ENCODE data around the gene NT5C.

The NT5C gene

GRCh38 chr17:75084039-75084660 is 47.4 kb downstream of the NT5C start:
- CTCF ChIA-PET: no interaction called here
- DNase-seq (ENCODE audit: extremely low spot score): no peak
- TF ChIP-seq ELF4 (IDR thresholded peaks at IDR 0.05) (no peak), HDGF (IDR thresholded peaks at IDR 0.05; ENCODE audit: borderline replicate concordance) (no peak), PKNOX1 (IDR thresholded peaks at IDR 0.05) (no peak), NFRKB (IDR thresholded peaks at IDR 0.05) (no peak), CTBP1 (IDR thresholded peaks at IDR 0.05; ENCODE audit: borderline replicate concordance) (no peak), ARNT (IDR thresholded peaks at IDR 0.05) (no peak), SUZ12 (IDR thresholded peaks at IDR 0.05) (no peak), LEF1 (IDR thresholded peaks at IDR 0.05; ENCODE audit: borderline replicate concordance) (no peak), FOXK2 (IDR thresholded peaks at IDR 0.05) (no peak), BHLHE40 (IDR thresholded peaks at IDR 0.05; ENCODE audit: borderline replicate concordance) (no peak), L3MBTL2 (conservative IDR thresholded peaks at IDR 0.05) (no peak), FOXA1 (IDR thresholded peaks at IDR 0.05) (no peak)
- POLR2A ChIA-PET: interaction anchor here (0.8 kb wide), 1 partner anchor 26 kb away, joined by 3 read pairs; the partner anchor contains the start of gene ARMC7

- ChIA-PET POLR2A (no interaction called here), CTCF (no interaction called here)
Measured at GRCh38 chr17:75082683-75083082, 48.9 kb downstream of the NT5C start.

GRCh38 chr17:75081611-75082540 is 49.7 kb downstream of the NT5C start:
- no peak for TF ChIP-seq L3MBTL2 (conservative IDR thresholded peaks at IDR 0.05)
- TF ChIP-seq NFRKB (IDR thresholded peaks at IDR 0.05): no peak
- TF ChIP-seq FOXM1 (IDR thresholded peaks at IDR 0.05; ENCODE audit: borderline replicate concordance): no peak
- TF ChIP-seq TARDBP (IDR thresholded peaks at IDR 0.05): no peak
- TF ChIP-seq SUZ12 (IDR thresholded peaks at IDR 0.05): no peak
- TF ChIP-seq ARNT (IDR thresholded peaks at IDR 0.05): no peak
- TF ChIP-seq PKNOX1 (IDR thresholded peaks at IDR 0.05): no peak
- TF ChIP-seq LEF1 (IDR thresholded peaks at IDR 0.05; ENCODE audit: borderline replicate concordance): no peak
- TF ChIP-seq HDGF (IDR thresholded peaks at IDR 0.05; ENCODE audit: borderline replicate concordance): no peak
- TF ChIP-seq FOXA1 (IDR thresholded peaks at IDR 0.05): no peak
- no peak for TF ChIP-seq BHLHE40 (IDR thresholded peaks at IDR 0.05; ENCODE audit: borderline replicate concordance)
- no peak for TF ChIP-seq ELF4 (IDR thresholded peaks at IDR 0.05)
- no peak for TF ChIP-seq ZNF384 (IDR thresholded peaks at IDR 0.05)
- TF ChIP-seq CTBP1 (IDR thresholded peaks at IDR 0.05; ENCODE audit: borderline replicate concordance): no peak
- no peak for TF ChIP-seq FOXK2 (IDR thresholded peaks at IDR 0.05)
- TF ChIP-seq SP1 (IDR thresholded peaks at IDR 0.05): no peak
- ChIA-PET POLR2A (interaction anchor here (0.9 to 1.4 kb wide), 2 partner anchors 9 to 28 kb away, joined by 3 to 4 read pairs; partner anchors contain the start of gene ARMC7), CTCF (interaction anchor here (0.6 kb wide), 1 partner anchor 15 kb away, joined by 3 read pairs; no protein-coding TSS in a partner anchor)
- no peak for DNase-seq (ENCODE audit: extremely low spot score)

More at GRCh38 chr17:75082683-75083082, 48.9 kb downstream of the NT5C start:
- DNase-seq (ENCODE audit: extremely low spot score): no peak
- TF ChIP-seq HDGF (IDR thresholded peaks at IDR 0.05; ENCODE audit: borderline replicate concordance) (no peak), ELF4 (IDR thresholded peaks at IDR 0.05) (no peak), NFRKB (IDR thresholded peaks at IDR 0.05) (no peak), L3MBTL2 (conservative IDR thresholded peaks at IDR 0.05) (no peak), FOXM1 (IDR thresholded peaks at IDR 0.05; ENCODE audit: borderline replicate concordance) (no peak), ZNF384 (IDR thresholded peaks at IDR 0.05) (no peak), CTBP1 (IDR thresholded peaks at IDR 0.05; ENCODE audit: borderline replicate concordance) (no peak), FOXA1 (IDR thresholded peaks at IDR 0.05) (no peak), BHLHE40 (IDR thresholded peaks at IDR 0.05; ENCODE audit: borderline replicate concordance) (no peak)

Measured in HEK293T (cell line).